Frontal cortex (tissue), 4 donors: Measurements from ENCODE around the gene FARP2. TPM values are rescaled to one million over a fixed set of nuclear protein-coding genes. Genes with fewer than 3 reads are reported as not detected.
"Not testable (repeated sequence)": the region's sequence is repeated elsewhere in the genome, so short reads cannot be mapped to it uniquely, and the experiment has no call there.

Experiments used
- DNase-seq, 2 donors: peaks; one replicate each; pipeline ENCODE4 v3.0.0; 2012; ENCODE audit warnings: low spot score in 2 of 2
- FAIRE-seq: peaks from 2 replicates; lab custom pipeline; 2012; peaks lifted over from hg19 to GRCh38; lab: Jason Lieb, UNC
- total RNA-seq: library from RNA; depleted of rRNA; stranded (reverse); fragments of >200 nt; gene quantifications from one replicate; pipeline ENCODE4 v1.2.3, GENCODE V29; 2014
- donor health status: control.
- donor health status: control.
- donor health status: control.

FARP2 gene
- total RNA-seq, 1 donor from 2014 or later, result 37.1 TPM

DNA sequence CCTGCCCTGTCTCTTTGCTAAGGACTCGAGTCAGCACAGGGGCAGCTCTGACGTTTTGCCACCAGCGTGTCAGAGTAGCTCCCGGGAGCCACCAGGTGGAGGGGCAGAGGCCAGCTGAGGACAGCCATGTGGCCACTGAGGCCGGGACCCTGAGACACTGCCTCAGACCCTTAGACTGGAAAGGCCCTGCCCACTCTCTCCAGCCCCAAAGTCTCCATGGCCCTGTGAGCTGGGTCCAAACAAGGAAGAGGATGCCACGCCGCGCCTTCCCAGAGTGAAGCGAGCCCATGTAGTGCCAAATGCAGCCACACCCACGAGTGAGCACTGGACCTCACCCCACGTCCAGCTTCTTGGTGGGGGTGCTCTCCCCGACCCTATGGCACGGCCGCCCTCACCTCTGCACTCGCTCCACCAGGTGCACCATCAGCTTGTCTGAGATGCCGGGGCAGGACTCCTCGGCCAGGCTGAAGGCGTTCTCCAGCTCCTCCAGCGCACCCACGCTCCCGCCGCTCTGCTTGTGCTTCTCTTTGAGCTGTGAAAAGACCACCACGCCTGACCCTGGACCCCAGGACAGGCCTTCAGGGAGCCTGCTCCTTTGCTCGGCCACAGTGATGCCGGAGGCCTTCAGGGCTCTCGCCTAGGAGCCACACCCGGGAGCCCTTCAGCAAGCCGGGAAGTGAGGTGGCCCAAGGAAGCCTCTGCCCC, 140.1 kb downstream of the FARP2 start:
- FAIRE-seq (no peak), DNase-seq (no peak)

DNA sequence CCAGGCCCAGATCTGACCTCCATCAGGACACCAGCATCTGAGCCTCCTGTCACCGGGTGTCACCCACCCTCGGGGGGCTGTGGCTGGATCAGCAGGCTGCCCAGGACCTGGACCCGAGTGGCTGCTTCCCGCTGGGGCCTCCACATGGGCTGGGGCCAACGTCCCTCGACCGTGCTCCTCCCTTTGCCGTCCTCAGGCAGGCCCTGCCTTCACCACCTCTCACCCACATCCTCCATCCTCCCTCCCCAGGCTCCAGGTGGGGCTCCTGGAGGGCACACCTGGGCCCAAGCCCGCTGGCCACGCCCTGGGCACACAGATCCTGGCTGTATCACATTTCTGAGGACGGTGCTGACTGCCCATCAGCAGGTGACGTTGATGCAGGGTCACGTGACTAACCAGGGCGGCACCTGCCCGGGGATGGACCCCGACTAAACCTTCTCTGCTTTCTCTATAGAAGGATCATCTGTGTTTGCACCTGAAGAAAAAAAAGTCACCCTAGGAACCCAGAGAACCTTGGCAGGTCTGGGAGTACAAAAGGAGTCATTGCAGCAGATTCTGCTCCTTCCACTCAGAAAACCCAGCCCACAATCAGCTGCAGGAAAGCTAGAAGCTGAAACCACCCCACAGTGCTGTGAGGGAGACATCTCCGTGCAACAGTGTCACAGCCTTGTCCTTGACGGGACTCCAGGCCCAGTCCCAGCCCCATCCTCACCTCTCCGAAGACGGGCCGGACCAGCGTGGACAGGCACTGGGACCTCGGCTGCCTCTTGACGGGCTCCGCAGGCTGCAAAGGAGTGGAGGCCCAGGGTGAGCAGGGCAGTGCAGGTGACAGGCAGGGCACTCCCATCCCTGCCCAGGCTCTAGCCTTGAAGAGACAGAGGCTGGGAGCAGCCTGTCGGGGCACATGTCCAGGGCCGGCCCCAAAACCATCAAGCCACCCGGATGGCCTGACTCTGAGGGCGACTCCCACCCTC, 141.1 kb downstream of the FARP2 start:
- FAIRE-seq, result no peak
- DNase-seq, result no peak

DNA sequence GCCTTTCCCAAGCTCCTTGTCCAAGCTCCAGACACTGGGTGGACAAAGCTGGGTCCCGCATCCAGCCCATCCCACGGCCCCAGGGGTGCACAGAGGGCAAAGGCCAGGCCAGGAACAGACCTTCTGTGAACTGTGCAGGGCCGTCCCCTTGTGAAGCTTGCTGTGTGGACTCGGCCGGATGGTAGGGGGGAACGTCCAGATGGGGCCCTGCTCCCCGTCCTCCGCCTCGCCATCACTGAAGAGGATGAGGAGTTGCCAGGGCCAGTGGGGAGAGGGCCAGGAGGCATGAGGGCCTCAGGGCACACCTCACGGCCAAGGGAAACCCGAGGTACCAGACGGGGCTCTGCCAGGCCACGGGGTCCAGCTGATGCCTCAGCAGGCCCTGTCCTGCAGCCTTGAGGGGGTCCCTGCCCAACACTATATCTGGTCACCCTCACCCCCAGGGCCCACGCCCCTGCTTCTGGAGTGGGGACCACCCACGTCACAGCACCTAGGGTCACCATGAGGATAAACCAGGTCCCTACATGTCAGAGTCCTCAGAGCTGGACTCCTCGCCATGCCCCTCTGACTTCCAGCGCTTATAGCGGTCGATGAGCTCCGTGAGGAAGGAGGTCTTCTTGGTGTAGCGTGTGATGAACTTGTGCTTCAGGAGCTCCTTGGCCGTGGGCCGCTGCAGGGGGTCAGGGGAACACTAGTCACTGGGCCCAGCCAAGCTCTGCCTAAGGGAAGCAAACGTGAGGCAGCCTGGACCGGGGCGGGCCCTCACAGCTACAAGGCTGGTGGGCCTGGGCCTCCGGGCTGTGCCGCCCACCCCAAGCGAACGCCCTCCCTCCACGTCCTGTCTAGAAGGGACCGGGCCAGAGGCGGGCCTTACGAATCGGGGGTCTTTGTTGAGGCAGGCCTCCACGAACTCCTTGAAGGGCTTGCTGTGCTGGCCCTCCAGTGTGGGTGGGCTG, 142.3 kb downstream of the FARP2 start:
- no peak for DNase-seq
- no peak for FAIRE-seq

DNA sequence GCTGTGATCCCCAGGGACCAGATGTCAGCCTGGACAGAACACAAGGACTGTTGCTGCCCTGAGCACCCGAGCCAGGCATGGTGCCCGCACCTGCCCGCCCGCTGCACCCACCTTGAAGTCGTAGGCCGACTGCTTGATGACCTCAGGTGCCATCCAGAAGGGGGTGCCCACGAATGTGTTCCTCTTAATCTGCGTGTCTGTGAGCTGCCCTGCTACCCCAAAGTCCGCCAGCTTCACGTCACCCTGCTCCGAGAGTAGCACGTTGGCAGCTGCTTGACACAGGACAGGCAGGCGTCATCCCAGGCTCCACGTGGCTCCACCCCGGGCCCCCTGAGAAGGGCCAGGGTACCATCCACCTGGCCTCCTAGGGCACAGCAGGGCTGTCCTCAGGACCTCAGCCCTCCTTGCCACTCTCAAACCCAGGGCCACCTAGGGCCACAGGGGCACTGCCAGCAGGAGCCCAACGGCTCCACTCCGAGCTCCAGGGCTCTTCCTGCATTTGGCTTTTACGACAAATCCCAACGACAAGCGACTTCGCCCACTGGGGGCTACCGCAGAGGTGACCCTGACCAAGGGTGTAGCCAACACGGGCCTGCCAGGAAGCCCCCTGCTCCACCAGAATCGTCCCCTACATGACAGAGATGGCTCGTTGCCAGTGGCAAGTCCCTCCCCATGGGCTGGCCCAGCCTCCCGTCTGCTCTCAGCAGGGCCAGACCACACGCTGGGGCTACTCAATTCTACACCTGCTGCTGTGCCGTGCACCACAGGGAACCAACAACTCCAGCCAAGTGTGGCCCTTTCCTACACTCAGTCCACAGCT, 143.3 kb downstream of the FARP2 start:
- FAIRE-seq (no peak), DNase-seq (no peak)

DNA sequence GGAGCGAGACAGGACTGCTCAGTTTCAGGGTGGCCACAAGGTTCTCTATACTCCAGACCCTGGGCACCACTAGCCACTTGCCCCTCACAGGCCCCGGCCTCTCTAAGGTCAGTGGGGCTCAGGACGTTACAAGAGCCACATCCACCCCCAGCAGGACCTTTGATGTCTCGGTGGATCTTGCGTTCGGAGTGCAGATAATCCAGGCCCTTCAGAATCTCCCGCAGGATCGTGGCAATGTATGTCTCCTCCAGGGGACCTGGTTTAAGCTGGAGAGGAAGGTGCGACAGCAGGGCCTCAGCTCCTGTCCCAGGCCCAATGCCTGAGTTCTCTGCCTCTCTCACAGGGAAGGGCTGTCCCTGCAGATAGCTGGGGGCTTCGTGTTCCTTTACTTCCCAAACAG, 143.9 kb downstream of the FARP2 start:
- no peak for FAIRE-seq

DNA sequence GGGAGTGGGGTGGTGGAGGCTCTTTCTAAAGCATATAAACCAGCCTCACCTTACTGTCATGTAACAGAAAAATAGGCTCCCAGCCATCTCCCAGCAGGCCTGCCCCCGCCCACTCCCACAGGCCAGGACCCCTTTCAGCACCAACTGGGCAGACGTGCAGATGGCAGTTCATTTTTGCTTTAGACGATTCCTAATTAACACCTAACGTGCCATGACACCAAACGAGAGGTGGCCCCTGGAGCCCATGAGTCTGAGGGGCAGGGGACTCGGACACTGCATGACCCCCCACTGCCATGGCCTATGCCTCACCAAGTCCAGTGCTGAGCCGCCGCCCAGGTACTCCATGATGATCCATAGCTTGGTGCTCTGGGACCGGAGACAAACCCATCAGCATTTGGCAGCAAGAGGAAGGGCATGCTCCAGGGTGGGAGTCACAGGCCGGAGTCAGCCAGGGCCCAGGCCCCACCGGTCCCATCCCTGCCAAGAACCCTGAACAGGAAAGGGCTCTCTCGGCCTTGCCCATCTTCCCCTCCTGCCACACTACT, 144.4 kb downstream of the FARP2 start:
- FAIRE-seq, result no peak
- no peak for DNase-seq

More for the DNA sequence above, 143.9 kb downstream of the FARP2 start:
- DNase-seq, result no peak

DNA sequence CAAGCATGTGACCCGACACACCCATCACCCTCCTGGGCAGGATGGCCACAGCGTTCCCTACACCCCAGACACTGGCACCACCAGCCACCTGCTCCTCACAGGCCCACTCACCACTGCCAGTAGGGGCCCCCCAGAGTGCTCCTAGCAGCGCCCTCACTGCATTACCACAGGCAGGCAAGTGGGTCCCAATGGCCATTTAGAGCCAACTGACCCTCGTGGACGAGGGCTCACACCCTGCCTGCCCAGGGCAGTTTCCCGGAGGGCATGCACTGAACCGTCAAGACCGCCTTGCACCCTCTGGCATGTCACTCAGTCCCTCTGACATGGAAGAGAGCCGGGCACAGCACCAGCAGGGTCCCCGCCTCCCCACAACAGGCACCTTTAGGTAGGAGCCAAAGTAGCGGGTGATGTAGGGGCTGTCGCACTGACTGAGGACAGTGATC, 145.0 kb downstream of the FARP2 start:
- DNase-seq (no peak), FAIRE-seq (no peak)

DNA sequence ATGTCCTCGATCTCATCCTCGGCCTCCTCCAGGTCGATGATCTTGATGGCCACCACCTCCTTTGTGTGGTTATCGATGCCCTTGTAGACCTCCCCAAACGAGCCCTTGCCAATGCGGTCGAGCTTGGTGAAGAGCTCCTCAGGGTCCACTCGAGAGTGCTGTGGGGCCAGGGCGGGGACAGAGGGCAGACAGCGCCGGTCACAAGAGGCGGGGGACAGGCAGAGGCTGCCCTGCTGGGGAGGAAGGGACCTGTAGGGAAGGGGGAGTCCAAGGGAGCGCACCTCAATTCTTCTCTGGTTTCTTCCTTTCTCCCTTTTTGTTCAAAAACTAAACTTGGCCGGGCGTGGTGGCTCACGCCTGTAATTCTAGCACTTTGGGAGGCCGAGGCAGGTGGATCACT, 145.5 kb downstream of the FARP2 start:
- FAIRE-seq, result no peak
- DNase-seq, result no peak

DNA sequence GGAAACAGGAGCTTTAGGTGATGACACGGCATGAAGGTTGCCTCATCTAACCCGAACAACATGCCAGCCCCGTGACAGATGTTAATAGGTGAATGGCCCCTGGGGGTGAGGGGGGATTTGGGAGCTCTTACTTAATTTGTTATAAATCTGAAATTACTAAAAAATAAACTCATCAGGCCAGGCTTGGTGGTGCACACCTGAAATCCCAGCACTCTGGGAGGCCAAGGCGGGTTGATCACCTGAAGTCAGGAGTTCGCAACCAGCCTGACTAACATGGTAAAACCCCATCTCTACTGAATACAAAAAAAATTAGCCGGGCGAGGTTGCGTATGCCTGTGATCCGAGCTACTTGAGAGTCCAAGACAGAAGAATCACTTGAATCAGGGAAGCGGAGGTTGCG, 146.2 kb downstream of the FARP2 start:
- FAIRE-seq (no peak), DNase-seq (no peak)

DNA sequence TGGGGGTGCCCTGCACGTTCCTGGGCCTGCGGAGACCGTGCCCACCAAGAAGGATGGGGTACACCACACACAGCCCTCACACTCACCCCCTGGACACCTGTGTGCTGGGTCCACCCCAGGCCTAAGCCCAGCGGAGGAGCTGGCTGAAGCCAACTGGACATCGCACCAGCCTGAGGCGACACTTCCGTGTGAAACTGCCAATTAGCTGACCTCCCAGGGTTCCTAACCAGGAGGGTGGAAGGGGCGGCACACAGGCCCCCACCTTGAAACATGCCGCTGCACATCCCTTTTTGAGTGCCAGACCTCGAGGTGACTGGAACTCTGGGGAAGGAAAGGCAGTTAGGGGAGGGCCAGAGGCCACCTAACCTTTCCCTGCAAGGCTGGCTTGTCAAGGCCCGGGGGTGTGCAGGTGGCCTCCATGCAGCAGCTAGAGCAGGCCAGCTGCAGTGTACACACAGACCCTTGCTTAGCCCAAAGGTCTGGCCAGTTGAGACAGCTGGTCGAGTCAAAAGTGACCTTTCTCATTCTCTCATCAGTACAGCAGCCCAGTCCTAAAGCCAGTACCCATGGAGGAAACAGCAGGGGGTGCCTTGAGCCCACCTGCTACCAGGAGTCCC, 147.8 kb downstream of the FARP2 start:
- no peak for FAIRE-seq

DNA sequence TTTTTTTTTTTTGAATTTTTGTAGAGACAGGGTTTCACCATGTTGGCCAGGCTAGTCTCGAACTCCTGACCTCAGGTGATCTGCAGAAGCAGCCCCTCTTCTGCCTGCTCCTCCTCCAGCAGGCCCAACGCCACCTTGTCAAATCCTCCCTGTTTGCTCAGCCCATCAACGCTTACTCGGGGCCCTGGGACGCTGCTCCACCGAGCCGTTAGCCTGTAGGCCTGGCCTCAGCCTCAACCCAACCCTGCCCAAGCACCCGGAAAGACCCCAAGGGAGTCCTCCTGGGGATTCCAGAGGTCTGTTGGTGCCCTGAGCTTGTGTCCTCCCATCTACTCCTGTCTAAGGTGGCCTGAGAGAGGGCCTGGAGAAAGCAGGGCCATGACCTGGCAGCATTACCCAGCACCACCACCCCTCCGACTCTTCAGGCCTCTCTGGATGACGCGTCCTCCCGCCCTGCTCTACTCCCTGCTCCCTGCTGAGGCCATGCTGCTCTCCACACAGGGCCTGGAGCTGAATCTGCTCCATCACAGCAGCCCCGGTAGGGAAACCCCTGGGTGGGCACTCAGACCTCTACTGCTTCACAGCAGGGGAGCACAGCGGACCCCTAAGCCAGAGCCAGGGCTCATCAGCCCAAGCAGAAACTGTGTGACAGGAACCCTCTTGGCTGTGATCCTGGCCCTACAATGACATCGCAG, 149.1 kb downstream of the FARP2 start:
- no peak for FAIRE-seq
- no peak for DNase-seq

More for the DNA sequence above, 147.8 kb downstream of the FARP2 start:
- no peak for DNase-seq

DNA sequence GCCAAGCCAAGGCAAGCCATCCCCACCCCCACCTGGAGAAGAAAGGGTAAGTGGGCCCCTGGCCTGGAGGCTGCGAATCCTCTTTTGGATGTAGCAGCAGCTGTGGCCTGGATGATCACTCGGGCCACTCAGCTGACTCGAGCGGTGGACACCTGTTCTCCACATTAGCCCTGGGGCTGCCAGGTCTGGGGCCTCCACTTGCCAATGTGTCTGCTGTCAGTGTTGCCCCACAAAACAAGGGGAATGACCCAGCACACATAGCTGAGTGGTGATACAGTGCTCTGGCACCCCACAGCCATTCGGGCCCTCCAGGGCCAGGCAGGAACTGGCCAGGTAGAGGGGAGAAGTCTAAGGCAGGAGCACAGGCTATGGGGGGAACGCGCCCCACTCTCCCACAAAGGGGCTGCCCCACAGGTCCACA, 149.7 kb downstream of the FARP2 start:
- no peak for FAIRE-seq
- no peak for DNase-seq

DNA sequence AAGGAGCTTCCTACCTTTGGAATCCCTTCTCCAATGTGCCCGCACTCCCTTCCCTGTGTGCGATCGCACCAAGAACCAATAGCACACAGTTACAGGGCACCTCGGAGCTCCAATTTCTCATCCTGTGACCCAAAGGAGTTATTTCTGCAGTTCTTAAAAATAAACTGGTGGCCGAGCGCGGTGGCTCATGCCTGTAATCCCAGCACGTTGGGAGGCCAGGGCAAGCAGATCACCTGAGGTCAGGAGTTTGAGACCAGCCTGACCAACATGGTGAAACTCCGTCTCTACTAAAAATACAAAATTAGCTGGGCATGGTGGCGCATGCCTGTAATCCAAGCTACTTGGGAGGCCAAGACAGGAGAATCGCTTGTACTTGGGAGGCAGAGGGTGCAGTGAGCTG, 150.2 kb downstream of the FARP2 start:
- not testable (repeated sequence) for DNase-seq, FAIRE-seq

DNA sequence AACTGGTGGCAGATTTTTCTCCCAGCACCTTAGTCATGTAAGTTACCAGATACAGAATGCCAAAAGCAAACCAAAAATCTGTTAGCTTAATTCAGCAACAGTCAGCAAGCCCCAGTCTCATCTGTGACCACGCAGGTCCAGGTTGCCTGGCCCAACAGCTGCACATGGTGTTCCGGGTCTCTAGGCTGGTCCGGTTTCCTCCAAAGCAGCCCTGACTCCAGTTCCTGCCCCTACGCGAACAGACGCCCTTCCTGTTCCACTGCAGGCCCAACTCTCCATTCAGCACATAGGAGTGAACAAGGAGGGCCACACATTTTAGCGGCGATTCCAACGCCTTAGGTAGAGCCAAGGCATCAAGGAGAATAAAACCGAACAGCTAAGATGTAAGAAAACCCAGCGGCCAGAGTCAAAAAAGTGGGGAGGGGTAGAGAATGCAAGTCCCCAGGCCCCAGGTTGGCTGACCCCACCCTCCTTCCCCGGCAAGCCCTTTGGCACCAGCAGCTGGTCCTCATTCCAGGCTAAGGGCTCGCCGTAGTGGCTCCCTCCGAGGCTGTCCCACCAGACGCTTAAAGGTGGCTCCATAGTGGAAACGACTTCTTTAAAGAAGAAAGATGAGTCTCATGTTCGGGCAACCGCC, 150.8 kb downstream of the FARP2 start:
- FAIRE-seq (no peak), DNase-seq (no peak)

DNA sequence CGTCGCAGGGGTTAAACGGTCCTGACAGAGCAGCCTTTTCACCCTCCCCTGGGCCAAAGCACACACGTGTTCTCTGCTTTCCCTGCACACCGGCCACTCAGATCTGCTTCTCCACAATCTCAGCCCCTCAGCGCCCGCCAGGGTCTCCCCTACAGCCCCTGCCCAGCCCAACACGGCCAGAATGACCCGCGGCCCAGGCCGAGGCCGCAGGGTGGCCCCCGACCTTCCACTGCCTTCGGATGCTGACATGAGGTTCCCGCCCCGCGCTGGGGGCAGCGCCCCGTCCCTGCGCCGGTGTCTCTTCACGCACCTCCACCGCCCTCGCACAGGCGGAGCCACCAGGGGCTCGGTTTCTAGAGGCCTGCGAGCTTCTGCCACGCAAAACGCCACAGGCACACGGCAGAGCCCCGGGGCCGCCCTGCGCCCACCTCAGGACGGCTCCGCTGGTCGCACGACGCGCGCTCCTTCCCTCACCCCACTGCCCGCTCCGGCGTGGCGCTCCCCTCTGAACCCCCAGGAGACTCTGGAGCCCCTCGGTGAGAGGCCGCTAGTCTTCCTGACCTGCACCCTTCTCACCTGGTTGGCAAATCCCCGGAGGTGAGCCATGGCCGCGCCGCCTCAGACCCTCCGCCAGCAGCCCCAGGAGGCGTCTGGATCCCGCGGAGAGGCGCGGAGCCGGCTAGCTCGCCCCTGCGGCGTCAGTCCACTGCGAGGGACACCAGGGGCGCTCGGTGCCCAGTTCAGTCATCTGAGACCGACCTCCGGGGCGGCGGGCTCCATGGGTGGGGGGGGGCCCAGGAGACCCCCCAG, 151.6 kb downstream of the FARP2 start:
- DNase-seq, result peak in 1 of 2 donors; percentile 61
- no peak for FAIRE-seq
